Measurements from ENCODE around the gene CERT1.

The CERT1 gene

DNA sequence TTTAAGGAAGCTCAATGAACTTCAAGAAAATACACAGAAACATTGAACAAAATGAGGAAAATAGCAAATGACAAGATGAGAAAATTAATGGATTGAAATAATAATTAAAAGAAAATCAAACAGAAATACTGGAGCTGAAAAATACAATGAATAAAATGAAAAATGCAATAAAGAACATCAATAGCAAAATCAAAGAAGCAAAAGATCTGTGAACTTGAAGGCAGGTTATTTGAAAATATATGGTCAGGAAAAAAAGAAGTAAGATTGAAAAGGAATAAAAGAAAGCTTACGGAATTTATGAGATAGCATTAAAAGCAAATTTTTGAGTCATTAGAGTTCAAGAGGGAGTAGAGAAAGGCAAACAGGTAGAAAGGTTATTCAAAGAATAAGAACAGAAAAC lies 42.4 kb downstream of the CERT1 start:
- no peaks in the 10 kb centered on the region for H4K20me1 ChIP-seq (ENCODE audit: insufficient read depth, low read length)
- no peaks in the 10 kb centered on the region for H3K4me1 ChIP-seq (ENCODE audit: insufficient read depth, low read length, severe bottlenecking)
- no peaks in the 10 kb centered on the region for H3F3A ChIP-seq (ENCODE audit: insufficient read depth, low read length)
- no peaks in the 10 kb centered on the region for H3K27me3 ChIP-seq (ENCODE audit: insufficient read depth, low read length)
- H2AFZ ChIP-seq (ENCODE audit: low read length) = no peak overlapping the region
- H3K4me2 ChIP-seq (ENCODE audit: low read length) = no peak overlapping the region
- no peaks in the 10 kb centered on the region; the same call in 1 of the 2 replicates for H3K36me3 ChIP-seq (ENCODE audit: insufficient read depth, low read length)
- TF ChIP-seq EZH2 (IDR thresholded peaks at IDR 0.05; ENCODE audit: borderline replicate concordance, low read length) (no peak), CTCF (IDR thresholded peaks at IDR 0.05; ENCODE audit: low read length) (no peak)
- peaks cover 16% of the 10 kb centered on the region; the same call in 1 of the 2 replicates for H3K79me2 ChIP-seq (ENCODE audit: insufficient read depth, low read length)
- no peak overlapping the region for H3K9ac ChIP-seq (ENCODE audit: low read length)
- H3K27ac ChIP-seq (ENCODE audit: low read depth, low read length, poor library complexity, severe bottlenecking) = no peak overlapping the region
- H3K4me3 ChIP-seq (ENCODE audit: low read depth, low read length, poor library complexity, severe bottlenecking) = no peak overlapping the region
- H3K9me2 ChIP-seq (ENCODE audit: low read depth, low read length) = no peaks in the 10 kb centered on the region
- peaks cover 19% of the 10 kb centered on the region; the same call in 1 of the 2 replicates for H3K9me3 ChIP-seq (ENCODE audit: low read length)

GRCh38 chr5:75468593-75468992 lies 42.8 kb downstream of the CERT1 start:
- H3K36me3 ChIP-seq (ENCODE audit: insufficient read depth, low read length) = no peaks in the 10 kb centered on the region; the same call in 1 of the 2 replicates
- H2AFZ ChIP-seq (ENCODE audit: low read length) = no peak overlapping the region
- H3K4me2 ChIP-seq (ENCODE audit: low read length) = no peak overlapping the region
- H3K9me3 ChIP-seq (ENCODE audit: low read length) = peaks cover 19% of the 10 kb centered on the region; the same call in 1 of the 2 replicates
- no peaks in the 10 kb centered on the region for H3K27me3 ChIP-seq (ENCODE audit: insufficient read depth, low read length)
- TF ChIP-seq CTCF (IDR thresholded peaks at IDR 0.05; ENCODE audit: low read length) = no peak
- no peak for TF ChIP-seq EZH2 (IDR thresholded peaks at IDR 0.05; ENCODE audit: borderline replicate concordance, low read length)
- no peak overlapping the region for H3K9ac ChIP-seq (ENCODE audit: low read length)
- no peak overlapping the region for H3K27ac ChIP-seq (ENCODE audit: low read depth, low read length, poor library complexity, severe bottlenecking)
- no peaks in the 10 kb centered on the region for H3F3A ChIP-seq (ENCODE audit: insufficient read depth, low read length)
- H3K4me3 ChIP-seq (ENCODE audit: low read depth, low read length, poor library complexity, severe bottlenecking) = no peak overlapping the region
- peaks cover 16% of the 10 kb centered on the region; the same call in 1 of the 2 replicates for H3K79me2 ChIP-seq (ENCODE audit: insufficient read depth, low read length)
- H3K4me1 ChIP-seq (ENCODE audit: insufficient read depth, low read length, severe bottlenecking) = no peaks in the 10 kb centered on the region
- no peaks in the 10 kb centered on the region for H3K9me2 ChIP-seq (ENCODE audit: low read depth, low read length)
- H4K20me1 ChIP-seq (ENCODE audit: insufficient read depth, low read length) = no peaks in the 10 kb centered on the region

DNA sequence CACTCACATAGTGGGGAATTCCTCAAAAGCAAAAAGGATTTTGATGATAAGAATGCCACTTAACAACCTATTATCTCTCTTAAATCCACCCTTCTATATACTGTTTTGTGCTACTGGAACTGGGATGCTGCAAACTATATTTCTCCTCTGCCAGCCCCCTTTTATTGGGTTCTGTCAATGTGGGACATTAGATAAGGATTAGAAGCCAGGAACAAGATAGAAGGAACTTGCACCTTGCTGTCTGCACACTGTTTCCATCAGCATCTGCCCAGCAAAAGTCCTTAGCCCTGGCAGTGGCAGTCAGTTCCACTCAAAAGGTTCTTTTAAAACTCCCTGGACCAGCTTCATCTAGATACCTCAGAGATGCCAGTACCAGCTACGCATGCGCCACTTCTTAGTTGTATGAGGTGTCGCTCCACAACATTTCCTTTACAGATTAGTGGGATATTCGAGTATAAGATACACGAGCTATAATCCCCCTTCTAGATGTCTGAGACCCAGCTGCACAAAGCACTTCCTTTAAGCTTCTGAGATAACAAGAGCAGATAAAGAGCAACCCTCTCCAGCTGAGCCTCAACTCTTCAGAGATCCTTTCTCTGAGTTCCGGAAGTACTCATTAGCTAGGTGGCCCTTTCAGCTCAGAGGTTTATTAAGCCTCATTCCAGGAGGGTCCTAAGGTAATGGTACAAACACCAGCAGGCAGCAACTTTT lies 45.3 kb downstream of the CERT1 start:
- H3K36me3 ChIP-seq (ENCODE audit: insufficient read depth, low read length) = no peaks in the 10 kb centered on the region; the same call in 1 of the 2 replicates
- peaks cover 19% of the 10 kb centered on the region; the same call in 1 of the 2 replicates for H3K9me3 ChIP-seq (ENCODE audit: low read length)
- H4K20me1 ChIP-seq (ENCODE audit: insufficient read depth, low read length) = no peaks in the 10 kb centered on the region
- peaks cover 11% of the 10 kb centered on the region for H3K4me1 ChIP-seq (ENCODE audit: insufficient read depth, low read length, severe bottlenecking)
- H2AFZ ChIP-seq (ENCODE audit: low read length) = no peak overlapping the region
- no peak overlapping the region for H3K4me3 ChIP-seq (ENCODE audit: low read depth, low read length, poor library complexity, severe bottlenecking)
- H3K79me2 ChIP-seq (ENCODE audit: insufficient read depth, low read length) = 0 out of 2 replicates have a peak, but pooled peaks cover 16% of the 10 kb centered on the region
- no peaks in the 10 kb centered on the region for H3K9me2 ChIP-seq (ENCODE audit: low read depth, low read length)
- no peaks in the 10 kb centered on the region for H3K27me3 ChIP-seq (ENCODE audit: insufficient read depth, low read length)
- H3F3A ChIP-seq (ENCODE audit: insufficient read depth, low read length) = no peaks in the 10 kb centered on the region
- no peak for TF ChIP-seq CTCF (IDR thresholded peaks at IDR 0.05; ENCODE audit: low read length)
- no peak for TF ChIP-seq EZH2 (IDR thresholded peaks at IDR 0.05; ENCODE audit: borderline replicate concordance, low read length)
- no peak overlapping the region for H3K9ac ChIP-seq (ENCODE audit: low read length)
- no peak overlapping the region for H3K27ac ChIP-seq (ENCODE audit: low read depth, low read length, poor library complexity, severe bottlenecking)
- H3K4me2 ChIP-seq (ENCODE audit: low read length) = no peak overlapping the region

Measured in OCI-LY1 (cell line).